Lung (tissue), 16 donors: ENCODE measurements around the gene ELOVL4. TPM values are rescaled to one million over a fixed set of nuclear protein-coding genes. Genes with fewer than 3 reads are reported as not detected.

Source experiments
- ATAC-seq: fragments of 200-7000 bp; cut with Tn5 transposase; one replicate; pipeline ENCODE4 v1.9.1; 2020; ENCODE audit warnings: moderate number of reproducible peaks; ENCODE audit not compliant: insufficient read depth, low FRiP score
- DNase-seq, 3 donors: peaks; one replicate each; pipeline ENCODE4 v3.0.0-alpha.2; 2013 to 2017
- H3K27ac ChIP-seq, 2 donors: one replicate each; pipeline ENCODE4 v1.5.1; 2013; ENCODE audit warnings: mild to moderate bottlenecking in 2 of 2, moderate library complexity in 2 of 2, control low read depth in 1 of 2, inconsistent platforms in 1 of 2, low read depth in 1 of 2, low read length in 1 of 2
- H3K27me3 ChIP-seq, 3 donors: one replicate each; pipeline ENCODE4 v1.5.1; 2013; ENCODE audit warnings: low read length in 2 of 3; ENCODE audit not compliant: control insufficient read depth in 3 of 3, insufficient read depth in 3 of 3
- H3K36me3 ChIP-seq, 4 donors: one replicate each; pipeline ENCODE4 v1.5.1; 2013; ENCODE audit warnings: low read length in 4 of 4, mild to moderate bottlenecking in 1 of 4, moderate library complexity in 1 of 4; ENCODE audit not compliant: control insufficient read depth in 4 of 4, insufficient read depth in 4 of 4
- H3K4me1 ChIP-seq, 5 donors: one replicate each; pipeline ENCODE4 v1.5.1; 2013; ENCODE audit warnings: low read length in 5 of 5, mild to moderate bottlenecking in 2 of 5, moderate library complexity in 1 of 5; ENCODE audit not compliant: control insufficient read depth in 5 of 5, insufficient read depth in 5 of 5
- H3K4me3 ChIP-seq: one replicate; pipeline ENCODE4 v1.5.1; 2013; ENCODE audit warnings: mild to moderate bottlenecking, control low read depth, moderate library complexity
- H3K9ac ChIP-seq, 2 donors: one replicate each; pipeline ENCODE4 v1.5.1; 2013; ENCODE audit warnings: low read length in 2 of 2, control low read depth in 1 of 2; ENCODE audit not compliant: insufficient read depth in 1 of 2
- H3K9me3 ChIP-seq, 4 donors: one replicate each; pipeline ENCODE4 v1.5.1; 2013; ENCODE audit warnings: low read length in 3 of 4, mild to moderate bottlenecking in 1 of 4, moderate library complexity in 1 of 4; ENCODE audit not compliant: control insufficient read depth in 4 of 4, insufficient read depth in 3 of 4
- WGBS, 2 donors: extraction: QIAGEN DNeasy Blood & Tissue Kit; methylation state at CpG; one replicate each; pipeline ENCODE4 v1.1.7; 2013; 5-methylcytosine and 5-hydroxymethylcytosine counted together
- long read RNA-seq, 5 donors: transcript quantifications; one replicate each; lab custom pipeline, GENCODE V29; 2026
- polyA plus RNA-seq, 2 donors: library from polyadenylated mRNA; stranded (reverse); fragments of 200-250 nt; gene quantifications; one replicate each; pipeline ENCODE4 v1.2.1, GENCODE V29; 2013
- total RNA-seq, 2 donors: library from RNA; depleted of rRNA in 1 of 2; stranded (reverse); fragments of >200 nt in 1 of 2; gene quantifications; one replicate each; pipeline ENCODE4 v1.2.1, GENCODE V29; 2014 to 2021
- TF ChIP-seq, protein P1 (sequence below): IDR thresholded peaks from 2 replicates; pipeline ENCODE4 v1.5.1; 2012; ENCODE audit warnings: mild to moderate bottlenecking; ENCODE audit errors: control extremely low read depth, extremely low read depth
- donor health status: control.
- donor health status: control.
- donor health status: Bipolar disorder and iron deficiency.
- donor health status: healthy.
- donor health status: DM: yes; HTN: yes; CAD: no.

Gene ELOVL4
- 1 to 10 TPM in 1 of 2 donors, under 1 TPM in 1; 0.28 to 1.4 TPM for total RNA-seq
- polyA plus RNA-seq: under 1 TPM; 0.22 to 0.24 TPM
- long read RNA-seq, donor 1, partial matches to known transcripts: 0 of 1 reads
- long read RNA-seq, donor 1, other reads (novel, unspliced or antisense): 0 of 1 reads
- long read RNA-seq, donor 2: 0 reads
- long read RNA-seq, donor 3, partial matches to known transcripts: 0 of 1 reads
- long read RNA-seq, donor 3, other reads (novel, unspliced or antisense): 0 of 1 reads
- long read RNA-seq, donor 4, partial matches to known transcripts: 0 of 1 reads
- long read RNA-seq, donor 4, other reads (novel, unspliced or antisense): 0 of 1 reads
- long read RNA-seq, donor 5, partial matches to known transcripts: 0 of 1 reads
- long read RNA-seq, donor 5, other reads (novel, unspliced or antisense): 0 of 1 reads

DNA sequence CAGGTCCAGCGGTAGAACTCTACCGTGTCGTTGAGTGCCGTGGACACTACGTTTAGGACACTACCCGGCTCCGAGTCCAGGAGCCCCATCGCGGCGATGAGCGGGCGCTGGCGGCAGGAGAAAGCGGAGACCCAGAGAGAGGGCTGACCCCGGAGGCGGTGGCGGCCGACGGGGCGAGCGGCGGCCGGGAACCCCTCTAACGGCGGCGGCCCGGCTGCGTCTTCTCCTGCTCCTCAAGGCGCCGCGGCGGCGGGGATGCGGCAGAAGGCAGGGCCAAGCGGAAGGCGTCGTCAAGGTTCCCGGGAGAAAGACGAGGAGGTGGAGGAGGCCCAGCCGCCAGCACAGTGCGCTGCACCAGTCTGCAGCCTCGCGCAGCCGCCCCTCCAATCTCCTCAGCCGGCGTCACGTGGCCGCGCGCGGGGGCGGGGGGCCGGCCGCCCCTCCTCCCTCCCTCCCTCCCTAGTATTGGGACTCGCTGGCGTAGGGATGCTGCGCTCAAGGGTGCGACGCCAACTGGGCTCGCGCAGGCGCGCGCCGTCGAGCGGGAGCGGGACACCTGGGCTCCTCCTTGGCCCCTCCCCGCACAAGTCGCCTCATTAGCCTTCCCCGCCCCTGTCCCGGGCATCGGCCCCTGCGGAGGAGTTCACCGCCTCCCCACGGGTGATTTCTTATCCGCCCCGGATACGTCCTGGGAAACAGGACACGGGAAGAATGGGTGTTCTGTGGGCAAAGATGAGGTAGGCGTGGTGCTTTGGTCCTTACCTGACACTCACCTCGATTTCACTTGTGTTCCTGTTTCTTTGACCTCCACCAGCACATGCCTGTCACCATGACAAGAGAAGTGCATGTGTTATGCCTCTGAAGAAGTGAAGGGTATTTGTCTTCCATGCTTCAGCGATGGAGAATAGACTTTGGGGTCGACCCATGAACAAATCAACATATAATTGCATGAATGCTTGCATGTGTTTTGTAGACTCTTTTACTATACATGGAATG lies at the start of gene ELOVL4:
TSS of gene ELOVL4 (minus strand) at position 363 of the 996 bp plus-strand sequence. CDS start at position 89, 274 bp downstream.
- Histone ChIP-seq H3K9me3 (no peaks in the 10 kb centered on the region), H3K27ac (no peak within 1 kb of the TSS), H3K4me1 (peaks cover 0 to 14% (median 3%) of the 10 kb centered on the region in 5 donors), H3K4me3 (peak within 1 kb of the TSS; percentile 49), H3K36me3 (no peaks in the 10 kb centered on the region), H3K27me3 (peaks cover 0 to 22% (median 11%) of the 10 kb centered on the region in 3 donors), H3K9ac (no peak within 1 kb of the TSS)
- TF ChIP-seq, protein P1, sequence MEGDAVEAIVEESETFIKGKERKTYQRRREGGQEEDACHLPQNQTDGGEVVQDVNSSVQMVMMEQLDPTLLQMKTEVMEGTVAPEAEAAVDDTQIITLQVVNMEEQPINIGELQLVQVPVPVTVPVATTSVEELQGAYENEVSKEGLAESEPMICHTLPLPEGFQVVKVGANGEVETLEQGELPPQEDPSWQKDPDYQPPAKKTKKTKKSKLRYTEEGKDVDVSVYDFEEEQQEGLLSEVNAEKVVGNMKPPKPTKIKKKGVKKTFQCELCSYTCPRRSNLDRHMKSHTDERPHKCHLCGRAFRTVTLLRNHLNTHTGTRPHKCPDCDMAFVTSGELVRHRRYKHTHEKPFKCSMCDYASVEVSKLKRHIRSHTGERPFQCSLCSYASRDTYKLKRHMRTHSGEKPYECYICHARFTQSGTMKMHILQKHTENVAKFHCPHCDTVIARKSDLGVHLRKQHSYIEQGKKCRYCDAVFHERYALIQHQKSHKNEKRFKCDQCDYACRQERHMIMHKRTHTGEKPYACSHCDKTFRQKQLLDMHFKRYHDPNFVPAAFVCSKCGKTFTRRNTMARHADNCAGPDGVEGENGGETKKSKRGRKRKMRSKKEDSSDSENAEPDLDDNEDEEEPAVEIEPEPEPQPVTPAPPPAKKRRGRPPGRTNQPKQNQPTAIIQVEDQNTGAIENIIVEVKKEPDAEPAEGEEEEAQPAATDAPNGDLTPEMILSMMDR: no peak
- ATAC-seq: peak; percentile 70
- WGBS, 2 donors: 2% methylated on average over 72 to 84 of the region's 84 CpGs
- DNase-seq: peak; percentile 67 to 75 (median 74)

DNA sequence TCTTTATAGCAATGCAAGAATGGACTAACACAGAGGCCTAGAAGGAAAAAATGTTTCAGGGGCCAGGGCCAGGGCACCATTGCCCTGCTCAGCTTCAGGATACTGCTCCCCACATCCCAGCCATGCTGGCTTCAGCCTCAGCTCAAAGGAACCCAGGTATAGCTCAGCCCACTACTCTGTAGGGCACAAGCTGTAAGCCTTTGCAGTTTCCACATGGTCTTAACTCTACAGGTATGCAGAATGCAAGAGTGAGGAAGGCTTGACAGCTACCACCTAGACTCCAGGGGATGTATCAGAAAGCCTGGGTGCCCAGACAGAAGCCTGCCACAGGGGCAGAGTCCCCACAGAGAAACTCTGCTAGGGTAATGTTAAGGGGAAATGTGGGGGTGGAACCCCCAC lies 46.6 kb upstream of the ELOVL4 start:
- no peak for ATAC-seq
- no peak overlapping the region for H3K9ac ChIP-seq
- no peaks in the 10 kb centered on the region for H3K27me3 ChIP-seq
- no peaks in the 10 kb centered on the region for H3K4me1 ChIP-seq
- no peaks in the 10 kb centered on the region for H3K36me3 ChIP-seq
- no peak overlapping the region for H3K4me3 ChIP-seq
- no peak overlapping the region for H3K27ac ChIP-seq
- TF ChIP-seq, protein P1: no peak
- no peak for DNase-seq
- H3K9me3 ChIP-seq: no peaks in the 10 kb centered on the region

DNA sequence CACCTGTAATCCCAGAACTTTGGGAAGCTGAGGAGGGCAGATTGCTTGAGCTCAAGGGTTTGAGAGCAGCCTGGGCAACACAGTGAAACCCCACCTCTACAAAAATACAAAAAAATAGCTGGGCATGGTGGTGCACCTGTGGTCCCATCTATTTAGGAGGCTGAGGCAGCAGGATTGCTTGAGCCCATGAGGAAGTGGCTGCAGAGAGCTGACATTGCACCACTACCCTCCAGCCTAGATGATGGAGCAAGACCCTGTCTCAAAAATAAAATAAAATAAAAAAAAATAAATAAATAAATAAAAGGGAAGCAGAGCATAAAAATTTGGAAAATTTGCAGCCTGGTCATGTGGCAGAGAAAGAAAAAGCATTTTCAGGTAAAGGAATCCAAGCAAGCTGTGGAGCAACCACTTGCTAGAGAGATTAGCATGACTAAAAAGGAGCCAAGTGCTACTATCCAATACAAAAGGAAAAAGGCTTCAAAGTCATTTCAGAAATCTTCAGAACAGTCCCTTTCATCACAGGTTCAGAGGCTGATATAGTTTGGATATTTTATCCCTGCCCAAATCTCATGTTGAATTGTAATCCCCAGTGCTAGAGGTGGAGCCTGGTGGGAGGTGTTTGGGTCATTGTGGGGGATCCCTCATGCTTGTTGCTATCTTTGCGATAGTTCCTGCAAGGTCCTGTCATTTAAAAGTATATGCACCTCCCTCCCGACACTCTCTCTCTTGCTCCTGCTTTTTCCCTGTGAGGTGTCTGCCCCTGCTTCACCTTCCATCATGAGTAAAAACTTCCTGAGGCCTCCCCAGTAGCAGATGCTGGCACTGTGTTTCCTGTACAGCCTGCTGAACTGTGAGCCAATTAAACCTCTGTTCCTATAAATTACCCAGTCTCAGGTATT lies 45.9 kb upstream of the ELOVL4 start:
- H3K27ac ChIP-seq: no peak overlapping the region
- no peaks in the 10 kb centered on the region for H3K9me3 ChIP-seq
- DNase-seq (no peak), ATAC-seq (no peak)
- WGBS, 2 donors: 65 to 80% methylated on average over 2 of the region's 2 CpGs
- H3K27me3 ChIP-seq: no peaks in the 10 kb centered on the region
- H3K4me1 ChIP-seq: no peaks in the 10 kb centered on the region
- H3K36me3 ChIP-seq: no peaks in the 10 kb centered on the region
- no peak overlapping the region for H3K4me3 ChIP-seq
- TF ChIP-seq, protein P1: no peak
- no peak overlapping the region for H3K9ac ChIP-seq
